HG03045 (cell line): Measurements from ENCODE around the gene PTPRU.

ENCODE experiments used
- ATAC-seq: cut with Tn5 transposase; IDR thresholded peaks from one replicate; pipeline ENCODE4 v1.9.1; 2021; ENCODE audit warnings: mild to moderate bottlenecking, moderate library complexity; ENCODE audit not compliant: unreplicated experiment

The PTPRU gene

DNA sequence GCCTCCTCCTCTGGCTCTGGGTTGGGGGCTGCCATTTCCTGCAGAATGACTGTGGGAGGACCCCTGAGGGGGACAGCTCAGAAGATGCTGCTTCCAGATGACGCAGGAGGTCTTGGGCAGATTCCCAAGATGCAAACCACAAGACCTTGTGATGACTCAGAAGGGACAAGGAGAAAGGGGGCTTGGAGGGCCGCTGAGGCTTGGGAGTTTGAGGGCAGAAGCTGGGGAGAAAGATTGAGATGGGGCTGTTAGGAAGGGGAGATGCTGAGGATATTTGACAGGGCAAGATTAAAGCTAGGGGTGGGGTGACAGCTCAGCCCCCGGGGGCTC, 7.5 kb downstream of the PTPRU start:
- ATAC-seq = no peak

GRCh38 chr1:29245261-29245660, 8.9 kb downstream of the PTPRU start:
- ATAC-seq = no peak

DNA sequence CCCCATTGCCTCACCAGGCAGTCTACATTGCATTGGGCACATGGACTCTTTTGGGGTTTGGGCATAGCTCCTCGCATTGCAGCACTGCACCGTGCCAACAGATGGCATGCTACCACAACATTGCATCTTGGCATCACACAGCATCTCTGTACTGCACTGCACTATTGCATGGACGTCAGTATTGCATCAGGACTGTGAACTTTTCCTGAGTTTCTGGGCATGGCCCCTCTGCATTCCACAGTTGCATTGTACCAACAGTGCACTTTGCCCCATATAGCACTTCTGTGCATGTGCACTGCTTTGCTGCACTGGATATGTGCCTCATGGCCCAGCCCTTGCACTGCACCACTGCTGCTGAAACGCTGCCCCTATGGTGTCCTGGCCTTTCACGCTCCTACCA, 9.6 kb downstream of the PTPRU start:
- no peak for ATAC-seq

- ATAC-seq = no peak
These were observed 10.7 kb downstream of the PTPRU start for GRCh38 chr1:29247044-29247443.

GRCh38 chr1:29247571-29248273, 11.4 kb downstream of the PTPRU start:
- no peak for ATAC-seq

DNA sequence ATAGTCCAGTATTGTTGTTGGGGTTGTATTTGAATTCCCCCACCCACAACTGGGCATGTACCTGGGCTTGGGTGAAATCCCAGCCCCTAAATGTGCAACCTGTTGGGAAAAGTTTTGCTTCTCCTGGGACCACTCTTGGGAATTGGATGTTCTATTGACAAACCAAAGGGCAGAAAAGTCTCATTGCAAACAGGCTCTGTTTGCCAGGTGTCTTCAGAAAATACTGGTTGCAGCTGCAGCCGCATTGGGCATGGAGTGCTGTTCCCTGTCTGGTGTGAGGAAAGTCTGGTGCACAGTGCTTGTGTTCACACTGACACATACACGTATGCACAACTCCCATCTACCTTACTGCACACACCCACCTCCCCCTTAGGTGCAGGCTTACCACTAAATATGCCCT, 12.1 kb downstream of the PTPRU start:
- no peak for ATAC-seq

GRCh38 chr1:29249170-29249691, 12.9 kb downstream of the PTPRU start:
- ATAC-seq = no peak

GRCh38 chr1:29249951-29250581, 13.7 kb downstream of the PTPRU start:
- ATAC-seq = no peak

DNA sequence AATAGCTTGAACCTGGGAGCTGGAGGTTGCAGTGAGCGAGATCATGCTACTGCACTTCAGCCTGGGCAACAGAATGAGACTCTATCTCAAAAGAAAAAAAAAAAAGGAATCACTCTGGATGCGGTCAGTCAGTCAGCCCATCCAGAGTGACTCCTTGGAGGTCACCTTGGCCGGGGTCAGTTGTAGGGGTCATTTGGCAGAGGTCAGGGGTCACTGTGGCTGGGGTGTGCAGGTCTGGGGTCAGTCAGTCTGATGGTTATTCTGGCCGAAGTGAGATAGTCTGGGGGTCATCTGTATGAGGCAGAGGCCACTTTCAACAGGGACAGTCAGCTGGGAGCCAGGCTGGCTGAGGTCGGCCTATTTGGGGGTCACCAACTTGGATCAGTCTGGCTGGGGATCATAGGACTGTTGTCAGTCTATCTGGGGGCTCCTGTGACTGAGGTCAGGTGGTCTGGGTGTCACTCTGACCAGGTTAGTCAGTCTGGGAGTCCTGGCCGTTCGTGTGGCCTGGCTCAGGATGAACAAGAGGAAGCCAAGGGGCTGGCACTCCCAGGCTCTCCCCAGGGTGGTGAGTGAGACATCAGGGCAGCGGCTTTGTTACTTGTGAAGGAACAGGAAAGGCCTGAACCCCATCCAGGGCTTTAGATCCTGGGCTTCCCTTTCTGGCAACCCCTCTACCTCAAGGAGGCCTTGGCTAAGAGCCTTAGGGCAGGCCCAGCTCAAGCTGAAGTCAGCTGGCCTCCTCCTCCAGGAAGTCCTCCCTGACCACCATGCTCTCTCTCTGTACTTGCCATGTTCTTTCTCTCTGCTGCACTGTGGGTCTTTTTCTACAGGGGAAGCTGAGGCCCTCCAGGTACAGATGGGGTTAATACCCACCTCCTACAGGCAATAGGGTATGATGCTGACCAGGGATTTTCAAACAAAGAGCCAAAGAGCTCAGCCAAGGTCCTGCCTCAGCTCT, 15.1 kb downstream of the PTPRU start:
- ATAC-seq = no peak

GRCh38 chr1:29253180-29253579, 16.9 kb downstream of the PTPRU start:
- ATAC-seq = no peak

GRCh38 chr1:29254346-29254745, 18.0 kb downstream of the PTPRU start:
- no peak for ATAC-seq

DNA sequence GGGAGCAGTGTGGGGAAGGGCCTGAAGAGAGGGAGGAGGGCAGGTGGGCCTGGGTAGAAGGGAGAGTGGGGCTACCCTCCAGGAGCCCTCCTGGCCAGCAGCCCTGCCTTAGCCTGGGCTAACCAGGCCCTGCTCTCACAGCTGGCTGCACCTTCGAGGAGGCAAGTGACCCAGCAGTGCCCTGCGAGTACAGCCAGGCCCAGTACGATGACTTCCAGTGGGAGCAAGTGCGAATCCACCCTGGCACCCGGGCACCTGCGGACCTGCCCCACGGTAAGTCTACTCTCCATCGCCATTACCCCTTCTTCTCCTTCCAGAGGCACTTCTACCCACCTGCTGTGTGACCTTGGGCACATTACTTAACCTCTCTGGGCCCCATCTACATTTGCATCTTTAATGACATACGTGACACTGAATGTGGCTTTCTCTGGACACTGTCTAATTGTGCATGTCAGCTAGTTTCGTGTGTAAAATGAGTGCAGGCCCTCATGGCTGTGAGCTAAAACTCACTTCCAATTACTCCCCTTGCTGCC, 18.9 kb downstream of the PTPRU start:
- no peak for ATAC-seq

DNA sequence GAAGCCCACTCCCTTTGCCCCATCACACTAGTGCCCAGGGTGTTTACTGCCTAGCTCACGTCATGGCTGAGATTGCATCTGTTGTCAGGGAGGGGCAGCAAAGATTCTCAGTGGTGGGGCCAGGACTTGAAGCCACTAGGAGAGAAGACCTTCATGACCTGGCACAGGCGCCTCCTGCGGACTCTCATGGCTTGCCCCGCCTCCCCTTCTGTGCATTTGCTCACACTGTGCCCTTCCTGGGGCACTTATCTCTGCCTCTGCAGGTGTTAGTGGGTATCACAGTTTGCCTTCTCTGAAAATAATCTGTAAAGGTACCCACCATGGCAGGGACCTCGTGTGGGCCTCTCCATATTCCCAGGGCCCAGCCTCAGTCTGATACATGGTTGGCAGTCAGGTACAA, 20.1 kb downstream of the PTPRU start:
- ATAC-seq = no peak

DNA sequence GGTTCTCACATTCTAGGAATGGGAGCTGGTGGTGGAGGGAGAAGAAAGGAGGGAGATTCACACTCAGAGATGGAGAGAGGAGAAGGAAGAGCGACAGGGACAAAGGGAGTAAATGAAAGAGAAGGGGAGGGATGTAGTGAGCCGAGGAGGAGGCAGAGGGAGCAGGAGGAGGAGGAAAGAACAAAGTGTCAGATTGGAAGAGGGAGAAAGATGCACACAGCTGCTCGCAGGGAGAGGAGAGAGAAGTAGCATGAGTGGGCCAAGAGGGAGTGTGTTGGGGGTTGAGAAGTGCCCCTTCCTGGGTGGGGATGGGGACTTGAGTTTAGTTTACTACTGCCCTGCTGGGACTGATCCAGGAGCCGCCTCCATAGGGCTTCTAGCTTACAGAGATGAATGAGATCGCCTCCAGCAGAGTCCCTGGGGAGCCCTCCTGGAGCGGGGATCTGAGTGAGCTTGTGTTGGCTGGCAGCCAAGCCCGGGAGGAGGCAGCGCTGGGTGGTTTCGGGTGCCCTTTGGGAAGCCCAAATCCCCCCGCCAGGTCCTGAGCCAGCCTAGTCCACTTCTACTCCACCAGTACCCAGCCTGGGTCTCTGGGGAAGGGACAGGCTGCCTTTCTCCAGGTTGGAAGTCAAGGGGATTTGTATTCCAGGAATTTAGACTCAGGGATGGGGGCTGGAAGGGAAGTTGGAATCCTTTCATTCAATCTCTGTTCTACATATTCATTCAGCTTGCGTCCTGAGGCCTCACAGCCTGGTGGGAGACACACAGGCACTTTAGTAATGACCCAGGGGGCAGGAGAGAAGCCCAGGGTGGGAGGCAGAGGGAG, 20.9 kb downstream of the PTPRU start:
- ATAC-seq = no peak

GRCh38 chr1:29258189-29258975, 22.1 kb downstream of the PTPRU start:
- no peak for ATAC-seq

DNA sequence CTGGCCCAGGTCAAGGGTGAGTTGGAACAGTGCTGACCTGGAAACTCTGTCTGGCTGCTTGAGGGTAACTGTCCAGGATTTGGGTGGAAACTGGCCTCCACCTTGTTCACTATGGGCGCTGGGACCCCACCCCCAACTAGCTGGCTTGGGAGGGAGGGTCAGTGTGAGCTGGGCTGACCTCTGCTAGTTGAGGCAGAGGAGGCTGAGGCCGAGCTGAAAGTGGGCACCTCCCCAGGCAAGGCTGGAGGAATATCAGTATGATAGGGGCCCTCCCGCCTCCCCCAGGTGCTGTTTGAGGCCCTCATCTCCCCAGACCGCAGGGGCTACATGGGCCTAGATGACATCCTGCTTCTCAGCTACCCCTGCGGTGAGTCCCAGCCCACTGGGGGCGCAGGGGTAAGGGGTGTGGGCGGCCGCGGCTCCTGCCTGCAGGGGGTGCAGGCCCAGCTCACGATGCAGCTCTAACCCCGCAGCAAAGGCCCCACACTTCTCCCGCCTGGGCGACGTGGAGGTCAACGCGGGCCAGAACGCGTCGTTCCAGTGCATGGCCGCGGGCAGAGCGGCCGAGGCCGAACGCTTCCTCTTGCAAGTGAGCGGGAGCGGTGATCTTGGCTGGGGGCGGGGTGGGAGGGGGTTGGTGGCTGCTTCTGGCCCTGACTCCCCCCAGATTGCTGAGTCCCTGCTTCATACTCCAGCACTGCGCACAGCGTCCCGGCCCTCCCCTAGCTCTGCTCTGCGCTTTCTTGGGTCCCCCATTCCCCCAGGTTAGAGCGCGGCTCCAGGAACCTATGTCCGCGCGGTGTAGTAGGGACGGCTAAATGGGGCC, 22.9 kb downstream of the PTPRU start:
- no peak for ATAC-seq

GRCh38 chr1:29259802-29260441, 23.6 kb downstream of the PTPRU start:
- ATAC-seq = no peak

DNA sequence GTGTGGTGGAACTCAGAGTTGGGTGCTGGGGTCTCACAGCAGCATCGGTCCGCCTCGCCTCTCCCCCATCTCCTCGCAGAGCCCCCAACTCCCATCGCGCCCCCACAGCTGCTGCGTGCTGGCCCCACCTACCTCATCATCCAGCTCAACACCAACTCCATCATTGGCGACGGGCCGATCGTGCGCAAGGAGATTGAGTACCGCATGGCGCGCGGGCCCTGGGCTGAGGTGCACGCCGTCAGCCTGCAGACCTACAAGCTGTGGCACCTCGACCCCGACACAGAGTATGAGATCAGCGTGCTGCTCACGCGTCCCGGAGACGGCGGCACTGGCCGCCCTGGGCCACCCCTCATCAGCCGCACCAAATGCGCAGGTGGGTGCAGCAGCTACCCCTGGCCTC, 24.2 kb downstream of the PTPRU start:
- no peak for ATAC-seq
